AG09319 (cell line): ENCODE results near the gene IFIT1B.
"Not testable (repeated sequence)": the region's sequence is repeated elsewhere in the genome, so short reads cannot be mapped to it uniquely, and the experiment has no call there.

Experiments
- DNase-seq: peaks from one replicate; pipeline ENCODE4 v3.0.0-alpha.2; 2010; ENCODE audit warnings: low read depth; ENCODE audit errors: extremely low read depth
- TF ChIP-seq, protein P1 (sequence below): IDR thresholded peaks from 2 replicates; pipeline ENCODE4 v1.5.1; 2011; ENCODE audit warnings: low read depth, mild to moderate bottlenecking, inconsistent platforms, low read length, moderate library complexity

The IFIT1B gene, protein sequence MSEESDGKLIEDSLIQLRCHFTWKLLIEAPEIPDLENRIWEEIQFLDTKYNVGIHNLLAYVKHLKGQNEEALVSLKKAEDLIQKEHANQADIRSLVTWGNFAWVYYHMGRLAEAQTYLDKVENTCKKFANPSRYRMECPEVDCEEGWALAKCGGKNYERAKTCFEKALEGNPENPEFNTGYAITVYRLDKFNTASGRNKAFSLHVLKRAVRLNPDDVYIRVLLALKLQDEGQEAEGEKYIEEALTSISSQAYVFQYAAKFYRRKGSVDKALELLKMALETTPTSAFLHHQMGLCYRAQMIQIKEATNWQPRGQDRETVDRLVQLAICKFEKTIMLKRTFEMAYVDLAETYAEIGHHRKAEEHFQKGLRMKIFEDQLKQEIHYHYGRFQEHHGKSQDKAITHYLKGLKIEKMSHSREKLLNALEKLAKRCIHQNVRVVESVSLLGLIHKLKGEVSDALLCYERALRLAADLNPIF

DNA sequence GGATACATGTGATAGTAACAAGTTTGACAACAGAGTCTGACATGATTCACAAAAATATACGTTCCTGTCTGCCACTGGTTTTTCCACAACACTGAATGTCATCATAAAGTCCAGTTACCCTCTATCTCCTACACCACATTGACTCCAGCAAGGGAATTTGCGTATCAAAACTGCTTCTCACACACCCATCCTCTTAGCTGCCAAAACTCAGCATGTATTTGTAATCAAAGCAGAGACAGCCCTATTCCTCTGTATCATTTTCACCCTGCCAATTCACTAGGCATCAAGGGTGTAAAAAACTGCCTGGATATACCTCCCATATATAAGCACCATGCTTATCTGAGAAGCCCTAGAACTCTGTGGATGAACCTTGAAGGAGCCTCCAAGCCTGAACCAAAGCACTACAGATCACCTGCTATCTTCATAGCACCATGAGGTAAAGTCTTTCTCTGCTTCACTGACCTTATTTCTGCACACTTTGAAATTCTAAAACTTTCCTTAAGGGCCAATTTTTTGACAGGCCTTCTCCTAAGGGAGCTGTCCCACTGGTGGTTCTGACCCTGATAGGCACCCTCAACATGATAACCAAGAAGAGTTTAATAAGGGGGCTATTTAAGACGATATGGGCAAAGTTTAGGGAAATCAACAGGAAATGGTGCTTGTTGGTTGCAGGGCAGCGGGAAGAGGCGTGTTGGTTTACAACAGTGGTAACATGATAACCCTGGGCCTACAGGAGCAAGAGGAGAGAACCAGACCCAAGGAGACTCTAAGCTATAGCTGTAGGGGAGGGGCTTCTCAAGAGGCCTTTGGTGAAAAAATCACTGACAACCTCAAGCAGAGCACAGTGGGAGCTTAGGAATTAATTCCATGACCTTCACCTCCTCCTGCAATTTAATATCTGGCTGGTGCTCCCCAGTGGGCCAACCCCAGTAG, at the start of gene IFIT1B:
Gene IFIT1B, plus strand, starts transcription at position 352 of the 933 bp plus-strand sequence. Its CDS starts 80 bp downstream, at position 432.
- no peak for DNase-seq
- TF ChIP-seq, protein P1, sequence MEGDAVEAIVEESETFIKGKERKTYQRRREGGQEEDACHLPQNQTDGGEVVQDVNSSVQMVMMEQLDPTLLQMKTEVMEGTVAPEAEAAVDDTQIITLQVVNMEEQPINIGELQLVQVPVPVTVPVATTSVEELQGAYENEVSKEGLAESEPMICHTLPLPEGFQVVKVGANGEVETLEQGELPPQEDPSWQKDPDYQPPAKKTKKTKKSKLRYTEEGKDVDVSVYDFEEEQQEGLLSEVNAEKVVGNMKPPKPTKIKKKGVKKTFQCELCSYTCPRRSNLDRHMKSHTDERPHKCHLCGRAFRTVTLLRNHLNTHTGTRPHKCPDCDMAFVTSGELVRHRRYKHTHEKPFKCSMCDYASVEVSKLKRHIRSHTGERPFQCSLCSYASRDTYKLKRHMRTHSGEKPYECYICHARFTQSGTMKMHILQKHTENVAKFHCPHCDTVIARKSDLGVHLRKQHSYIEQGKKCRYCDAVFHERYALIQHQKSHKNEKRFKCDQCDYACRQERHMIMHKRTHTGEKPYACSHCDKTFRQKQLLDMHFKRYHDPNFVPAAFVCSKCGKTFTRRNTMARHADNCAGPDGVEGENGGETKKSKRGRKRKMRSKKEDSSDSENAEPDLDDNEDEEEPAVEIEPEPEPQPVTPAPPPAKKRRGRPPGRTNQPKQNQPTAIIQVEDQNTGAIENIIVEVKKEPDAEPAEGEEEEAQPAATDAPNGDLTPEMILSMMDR = no peak

DNA sequence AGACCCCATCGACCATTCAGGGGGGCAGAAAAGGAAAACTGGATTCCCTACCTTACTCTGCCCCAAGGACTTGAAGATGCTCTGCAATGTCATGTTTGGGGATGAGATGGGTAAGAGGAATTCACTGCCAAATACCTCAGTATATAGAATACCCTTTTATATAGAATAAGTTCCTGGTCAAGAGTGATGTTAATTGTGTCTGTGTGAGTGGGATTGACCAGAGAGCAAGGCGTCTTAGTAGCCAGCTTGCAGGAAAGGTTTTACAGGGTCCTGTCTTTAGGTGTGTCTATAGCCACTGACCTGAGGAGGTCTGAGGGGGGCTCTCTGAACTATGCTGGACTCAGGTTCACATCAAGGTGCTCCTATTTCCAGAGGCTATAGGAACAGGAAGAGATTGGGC, 48.7 kb upstream of the IFIT1B start:
- DNase-seq = no peak
- TF ChIP-seq, protein P1 = no peak

DNA sequence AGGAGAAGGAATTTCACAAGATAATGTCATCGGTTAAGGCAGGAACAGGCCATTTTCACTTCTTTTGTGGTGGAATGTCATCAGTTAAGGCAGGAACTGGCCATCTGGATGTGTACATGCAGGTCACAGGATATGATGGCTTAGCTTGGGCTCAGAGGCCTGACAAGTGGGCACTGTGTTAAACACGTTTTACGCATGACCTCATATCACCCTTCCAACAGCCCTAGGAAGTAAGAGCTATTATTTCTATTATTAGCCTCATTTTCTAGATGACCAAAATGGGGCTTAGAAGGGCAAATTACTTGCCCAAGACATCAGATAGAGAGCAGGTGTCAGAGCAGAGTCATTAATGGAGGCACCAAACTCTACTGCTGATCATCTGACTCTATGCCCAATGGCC, 47.8 kb upstream of the IFIT1B start:
- DNase-seq = not testable (repeated sequence)

DNA sequence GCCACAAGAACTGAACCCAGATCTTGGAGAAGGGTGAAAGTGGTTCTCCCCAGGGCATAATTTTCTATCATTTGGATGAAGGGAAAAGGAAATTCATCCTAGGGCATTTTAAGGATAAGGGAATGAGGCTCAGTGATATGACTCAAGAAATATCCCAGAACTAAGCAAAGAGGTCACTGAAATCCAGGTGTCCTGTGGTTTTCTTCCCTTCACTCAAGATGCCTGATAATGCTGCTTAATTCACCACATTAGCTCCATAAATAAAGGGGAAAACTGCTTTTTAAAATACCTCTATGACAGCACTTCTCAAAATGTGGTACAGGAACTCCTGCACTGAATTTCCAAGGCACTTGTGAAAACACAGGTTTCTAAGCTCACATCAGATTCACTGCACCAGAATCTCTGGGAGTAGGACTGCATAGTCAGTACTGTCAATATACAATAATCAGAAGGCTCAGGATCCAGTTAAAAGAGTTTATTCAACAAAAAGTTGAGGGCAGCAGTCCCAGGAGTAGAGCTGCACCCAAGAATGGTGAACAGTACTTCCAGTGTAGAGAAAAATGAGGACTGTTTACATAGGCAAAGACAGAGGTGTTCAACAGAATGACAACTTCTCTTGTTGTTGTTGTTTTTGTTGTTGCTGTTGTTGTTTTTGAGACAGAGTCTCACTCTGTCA, 47.2 kb upstream of the IFIT1B start:
- TF ChIP-seq, protein P1 = no peak
- no peak for DNase-seq

DNA sequence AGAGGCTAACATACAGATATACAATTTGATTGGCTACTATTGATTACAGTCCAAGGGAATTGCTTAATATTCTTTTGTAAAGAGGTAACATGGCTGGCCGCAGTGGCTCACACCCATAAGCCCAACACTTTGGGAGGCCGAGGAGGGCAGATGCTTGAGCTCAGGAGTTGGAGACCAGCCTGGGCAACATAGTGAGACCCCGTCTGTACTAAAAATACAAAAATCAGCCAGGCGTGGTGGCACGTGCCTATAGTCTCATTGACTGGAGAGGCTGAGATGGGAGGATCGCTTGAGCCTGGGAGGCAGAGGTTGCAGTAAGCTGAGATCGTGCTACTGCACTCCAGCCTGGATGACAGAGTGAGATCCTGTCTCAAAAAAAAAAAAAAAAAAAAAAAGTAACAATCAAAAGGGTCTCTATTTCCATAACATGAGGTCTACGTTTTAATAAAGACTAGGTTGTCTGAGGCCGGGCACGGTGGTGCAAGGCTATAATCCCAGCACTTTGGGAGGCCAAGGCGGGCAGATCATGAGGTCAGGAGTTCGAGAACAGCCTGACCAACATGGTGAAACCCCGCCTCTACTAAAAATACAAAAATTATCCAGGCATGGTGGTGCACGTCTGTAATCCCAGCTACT, 46.3 kb upstream of the IFIT1B start:
- not testable (repeated sequence) for DNase-seq

DNA sequence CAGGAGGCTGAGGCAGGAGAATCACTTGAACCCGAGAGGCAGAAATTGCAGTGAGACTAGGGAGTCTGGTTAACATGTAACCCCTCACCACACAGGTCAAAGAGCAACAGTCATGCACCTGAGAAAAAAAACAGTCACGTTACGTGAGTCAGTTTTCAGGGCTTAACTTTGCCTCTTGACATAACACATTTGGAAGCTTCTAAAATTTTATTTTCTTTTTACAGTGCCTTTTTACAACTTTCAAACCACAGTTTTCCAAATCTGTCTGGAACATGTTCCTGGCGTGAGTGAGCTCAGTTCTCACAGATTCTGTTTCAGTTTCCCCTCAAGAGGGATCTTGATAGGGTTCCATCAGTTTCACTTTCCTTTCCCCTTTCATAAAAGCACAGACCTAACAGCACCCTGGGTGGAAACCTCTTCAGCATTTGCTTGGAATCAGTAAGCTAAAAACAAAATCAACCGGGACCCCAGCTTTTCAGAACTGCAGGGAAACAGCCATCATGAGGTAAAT, 45.7 kb upstream of the IFIT1B start:
- TF ChIP-seq, protein P1 = no peak
- DNase-seq = no peak

DNA sequence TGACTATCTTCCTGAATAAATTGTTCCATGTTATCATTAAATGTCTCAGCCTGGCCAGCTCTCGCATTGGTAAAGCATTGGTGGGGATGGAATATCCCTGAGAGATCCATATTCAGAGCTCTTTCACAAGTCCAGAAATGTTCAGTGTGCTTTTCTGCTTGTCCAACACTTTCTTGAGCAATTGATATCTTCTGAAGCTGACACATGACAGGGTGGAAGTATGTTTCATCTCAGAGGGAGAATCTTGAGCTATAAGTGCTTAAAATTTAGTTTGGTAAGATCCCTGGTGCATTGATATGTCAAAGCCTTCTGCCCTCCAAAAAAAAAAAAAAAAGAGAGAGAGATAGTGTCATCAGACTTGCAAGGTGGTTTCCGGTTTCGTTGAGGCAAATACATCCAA, 42.6 kb upstream of the IFIT1B start:
- DNase-seq = no peak
- TF ChIP-seq, protein P1 = no peak
